ENCODE data around the gene PABPC5.

Gene PABPC5

DNA sequence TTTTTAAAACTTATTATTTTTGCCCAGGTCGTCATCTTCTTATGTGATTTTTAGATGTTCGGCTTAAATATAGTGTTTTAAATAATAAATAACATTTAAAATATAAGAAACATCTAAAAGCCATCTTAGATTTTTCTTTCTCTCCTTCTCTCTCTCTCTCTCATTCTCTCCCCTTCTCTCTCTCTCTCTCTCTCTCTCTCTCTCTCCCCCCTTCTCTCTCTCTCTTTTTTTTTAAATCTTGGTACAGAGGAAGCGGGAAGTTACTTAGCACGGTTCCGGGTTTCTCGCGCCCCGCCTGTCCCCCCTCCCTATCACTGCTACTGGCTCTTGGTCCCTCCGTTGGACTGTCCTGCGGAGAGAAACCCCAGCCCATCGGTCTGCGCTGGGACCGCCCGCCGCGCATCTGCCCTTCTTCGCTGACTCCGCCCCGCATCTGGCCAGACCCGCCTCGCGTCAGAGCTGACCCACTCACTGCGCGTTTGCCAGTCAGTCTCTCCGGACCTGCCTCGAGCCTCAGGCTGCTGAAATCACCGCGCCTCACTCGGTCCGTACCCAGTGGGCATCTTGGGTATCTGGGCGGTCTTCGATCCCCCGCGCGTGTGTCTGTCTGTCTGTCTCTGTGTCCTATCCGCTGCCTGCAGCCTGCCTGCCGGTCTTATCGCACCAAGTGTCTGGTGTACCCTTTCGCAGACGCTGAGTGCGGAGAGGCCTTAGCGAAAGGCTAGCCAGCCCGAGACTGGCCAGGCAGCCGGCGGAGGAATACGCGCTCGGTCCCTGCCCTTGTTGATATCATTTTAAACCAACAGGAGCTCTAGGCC lies at the start of gene PABPC5:
PABPC5 (plus strand) TSS at position 489 of the 818 bp plus-strand sequence. CDS start 739 bp downstream, outside the sequence.
- DNase-seq (ENCODE audit: low read depth, low spot score), result peak; percentile 93

DNA sequence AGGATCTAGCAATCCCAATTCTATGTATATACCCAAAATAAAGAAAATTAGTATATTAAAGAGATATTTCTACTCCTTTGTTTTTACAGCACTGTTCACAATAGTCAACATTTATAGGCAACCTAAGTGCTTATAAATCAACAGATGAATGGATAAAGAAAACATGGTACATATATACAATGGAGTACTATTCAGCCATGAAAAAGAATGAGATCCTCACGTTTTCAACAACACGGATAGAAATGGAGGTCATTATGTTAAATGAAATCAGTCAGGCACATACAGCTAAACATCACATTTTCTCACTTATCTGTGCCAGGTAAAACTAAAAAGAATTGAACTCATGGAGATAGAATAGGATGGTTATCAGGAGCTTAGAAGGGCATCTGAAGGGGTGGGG lies 45.6 kb upstream of the PABPC5 start:
- no peak for DNase-seq (ENCODE audit: low read depth, low spot score)

DNA sequence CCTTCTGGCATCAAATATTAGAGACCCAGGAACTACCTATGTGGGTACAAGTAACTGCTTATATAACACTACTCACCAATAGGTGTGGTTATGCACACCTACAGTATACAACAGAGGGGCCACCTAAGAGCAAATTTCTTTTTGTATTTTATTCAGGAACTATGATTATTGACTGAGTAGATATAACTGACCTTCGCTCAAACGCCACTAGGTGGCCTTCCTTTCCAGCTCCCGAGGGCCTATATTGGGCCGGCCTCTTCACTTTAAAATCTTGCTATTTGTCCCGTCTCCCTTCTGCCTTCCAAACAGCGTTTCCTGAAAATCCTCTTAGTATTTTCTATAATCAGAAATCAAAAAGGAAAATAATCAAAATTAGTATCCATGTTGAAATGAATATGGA lies 19.9 kb upstream of the PABPC5 start:
- peak; percentile 15 for DNase-seq (ENCODE audit: low read depth, low spot score)

DNA sequence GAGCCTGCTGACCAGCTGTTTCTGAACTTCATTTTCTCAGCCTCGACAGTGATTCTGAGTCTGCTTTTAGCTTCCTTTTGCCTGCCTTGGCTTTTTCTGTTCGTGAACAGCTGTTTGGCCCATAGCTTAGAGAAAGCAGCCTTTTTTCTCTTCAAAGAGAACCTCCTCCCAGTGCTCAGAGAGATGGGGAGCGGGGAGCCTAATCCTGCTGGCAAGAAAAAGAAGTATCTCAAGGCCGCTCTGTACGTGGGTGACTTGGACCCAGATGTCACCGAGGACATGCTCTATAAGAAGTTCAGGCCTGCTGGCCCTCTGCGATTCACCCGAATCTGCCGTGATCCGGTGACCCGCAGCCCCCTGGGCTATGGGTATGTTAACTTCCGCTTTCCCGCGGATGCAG lies 756 bp downstream of the PABPC5 start:
- no peak for DNase-seq (ENCODE audit: low read depth, low spot score)

Measured in ELF-1 (cell line).